Choroid plexus epithelial cell (primary cell): ENCODE results near the gene OGFOD2.

Experiments
- DNase-seq: peaks from one replicate; pipeline ENCODE4 v3.0.0-alpha.2; 2010; ENCODE audit warnings: low read depth
- H3K4me3 ChIP-seq: 2 replicates; pipeline ENCODE4 v1.5.1; 2011; ENCODE audit warnings: low read depth, mild to moderate bottlenecking, control low read depth, low read length, moderate library complexity
- TF ChIP-seq, protein P1 (sequence below): conservative IDR thresholded peaks from 2 replicates; pipeline ENCODE4 v1.5.1; 2011; ENCODE audit warnings: low read depth, mild to moderate bottlenecking, control low read depth, inconsistent platforms, low read length, moderate library complexity

Gene OGFOD2

GRCh38 chr12:122977153-122977552, 2.1 kb downstream of the OGFOD2 start:
- TF ChIP-seq, protein P1, sequence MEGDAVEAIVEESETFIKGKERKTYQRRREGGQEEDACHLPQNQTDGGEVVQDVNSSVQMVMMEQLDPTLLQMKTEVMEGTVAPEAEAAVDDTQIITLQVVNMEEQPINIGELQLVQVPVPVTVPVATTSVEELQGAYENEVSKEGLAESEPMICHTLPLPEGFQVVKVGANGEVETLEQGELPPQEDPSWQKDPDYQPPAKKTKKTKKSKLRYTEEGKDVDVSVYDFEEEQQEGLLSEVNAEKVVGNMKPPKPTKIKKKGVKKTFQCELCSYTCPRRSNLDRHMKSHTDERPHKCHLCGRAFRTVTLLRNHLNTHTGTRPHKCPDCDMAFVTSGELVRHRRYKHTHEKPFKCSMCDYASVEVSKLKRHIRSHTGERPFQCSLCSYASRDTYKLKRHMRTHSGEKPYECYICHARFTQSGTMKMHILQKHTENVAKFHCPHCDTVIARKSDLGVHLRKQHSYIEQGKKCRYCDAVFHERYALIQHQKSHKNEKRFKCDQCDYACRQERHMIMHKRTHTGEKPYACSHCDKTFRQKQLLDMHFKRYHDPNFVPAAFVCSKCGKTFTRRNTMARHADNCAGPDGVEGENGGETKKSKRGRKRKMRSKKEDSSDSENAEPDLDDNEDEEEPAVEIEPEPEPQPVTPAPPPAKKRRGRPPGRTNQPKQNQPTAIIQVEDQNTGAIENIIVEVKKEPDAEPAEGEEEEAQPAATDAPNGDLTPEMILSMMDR: no peak
- no peak for DNase-seq
- no peak overlapping the region for H3K4me3 ChIP-seq

- DNase-seq: no peak
- TF ChIP-seq, protein P1: no peak
- no peak overlapping the region for H3K4me3 ChIP-seq
Observed at GRCh38 chr12:122977655-122978392, 2.8 kb downstream of the OGFOD2 start.

GRCh38 chr12:122978507-122978955, 3.5 kb downstream of the OGFOD2 start:
- TF ChIP-seq, protein P1: no peak
- no peak for DNase-seq
- H3K4me3 ChIP-seq: no peak overlapping the region

GRCh38 chr12:122979001-122979907, 4.2 kb downstream of the OGFOD2 start:
- no peak for DNase-seq
- TF ChIP-seq, protein P1: no peak
- peak overlapping the region; percentile 86 for H3K4me3 ChIP-seq

GRCh38 chr12:122979908-122980182, 4.8 kb downstream of the OGFOD2 start:
- DNase-seq: peak; percentile 21
- peak overlapping the region; percentile 86 for H3K4me3 ChIP-seq
- TF ChIP-seq, protein P1: no peak

DNA sequence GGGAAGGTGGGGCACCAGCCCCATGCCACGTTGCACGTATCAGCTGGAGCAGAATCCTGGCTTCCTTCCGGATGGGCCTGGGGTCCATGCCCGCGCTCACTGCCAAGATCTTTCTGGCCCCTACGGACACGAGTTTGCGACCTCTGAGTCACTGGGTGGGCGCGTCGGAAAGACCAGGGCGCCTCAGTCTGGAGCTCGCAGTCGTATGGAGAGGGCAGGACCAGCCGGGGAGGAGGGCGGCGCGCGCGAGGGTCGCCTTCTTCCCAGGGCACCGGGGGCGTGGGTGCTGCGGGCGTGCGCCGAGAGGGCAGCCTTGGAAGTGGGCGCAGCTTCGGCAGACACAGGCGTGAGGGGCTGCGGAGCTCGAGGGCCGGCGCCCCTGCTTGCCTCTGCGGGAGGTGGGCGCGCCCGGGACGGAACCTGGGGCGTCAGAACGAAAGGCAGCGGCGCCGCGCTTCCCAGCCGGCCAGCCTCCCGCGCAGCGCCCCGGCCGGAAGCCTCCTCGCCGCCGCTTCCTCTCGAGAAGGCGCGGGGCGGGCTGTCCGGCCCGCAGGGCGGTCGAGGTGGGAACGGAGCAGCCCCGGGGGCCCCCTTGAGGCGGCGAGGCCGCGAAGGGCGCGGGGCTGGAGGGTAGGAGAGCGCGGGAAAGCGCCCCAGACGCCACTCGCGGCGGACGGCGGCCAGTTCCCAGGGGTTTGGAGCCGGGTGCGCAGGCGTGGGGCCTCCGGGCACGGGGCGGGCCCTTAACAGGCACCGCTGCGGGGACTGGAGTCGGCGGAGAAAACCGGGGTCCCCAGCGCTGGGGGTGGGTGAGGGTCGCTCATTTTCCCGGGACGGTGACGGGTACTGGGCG, 5.4 kb downstream of the OGFOD2 start, which contains the start of gene ARL6IP4:
TSS of gene ARL6IP4 (plus strand) at position 499 of the 853 bp plus-strand sequence. CDS start 459 bp downstream, outside the sequence.
- peak within 1 kb of the TSS; percentile 86 for H3K4me3 ChIP-seq
- peak; percentile 68 for DNase-seq
- TF ChIP-seq, protein P1: no peak
